GM23338 (cell line): Measurements from ENCODE around the gene SPEM3.

Experiments
- EZH2phosphoT487 ChIP-seq: fragments of 200-600 bp; sonication (generic); IDR thresholded peaks from one replicate; pipeline ENCODE4 v1.8.1; 2018; ENCODE audit warnings: antibody characterized with exemption; ENCODE audit not compliant: unreplicated experiment
- NANOG ChIP-seq: IDR thresholded peaks from 2 replicates; pipeline ENCODE4 v1.6.1; 2016; ENCODE audit warnings: antibody characterized with exemption, borderline replicate concordance
- POLR2AphosphoS5 ChIP-seq: IDR thresholded peaks from 2 replicates; pipeline ENCODE4 v1.6.1; 2016; ENCODE audit warnings: antibody characterized with exemption, low read depth
- ZNF331 ChIP-seq: fragments of 250-450 bp; sonication (Bioruptor Pico); IDR thresholded peaks from 2 replicates; pipeline ENCODE4 v1.5.0; 2020; ENCODE audit warnings: low read depth, mild to moderate bottlenecking, moderate library complexity
- TF ChIP-seq, protein P1 (sequence below), 2 experiments: fragments of 200-600 bp in 1 of 2; sonication (generic) in 1 of 2; conservative IDR thresholded peaks; 2 replicates each; pipeline versions ENCODE4 v1.5.1 to v1.6.1; 2016 to 2017; ENCODE audit warnings: antibody characterized with exemption in 2 of 2, low read depth in 2 of 2, mild to moderate bottlenecking in 2 of 2, moderate library complexity in 1 of 2

DNA sequence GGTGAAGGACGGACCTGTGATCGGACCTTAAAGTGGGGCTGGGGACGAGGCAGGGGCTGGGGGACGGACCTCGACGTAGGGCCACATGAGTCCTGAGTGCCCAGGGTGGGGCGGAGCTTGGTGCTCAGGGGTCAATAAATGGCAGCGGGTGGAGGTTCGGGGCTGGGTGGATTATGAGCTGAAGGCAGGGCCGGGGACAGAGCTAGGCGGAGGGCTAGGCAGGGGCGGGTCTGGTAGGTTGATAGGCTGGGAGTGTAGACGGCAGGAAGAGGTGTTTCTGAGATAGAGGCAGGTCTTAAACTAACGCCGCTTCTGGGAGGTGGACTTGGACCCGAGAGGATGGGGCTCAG is 16.9 kb downstream of the SPEM3 start:
- TF ChIP-seq POLR2AphosphoS5 (no peak), NANOG (no peak), EZH2phosphoT487 (no peak), ZNF331 (CRISPR knock-in tag) (no peak)
- TF ChIP-seq, protein P1, sequence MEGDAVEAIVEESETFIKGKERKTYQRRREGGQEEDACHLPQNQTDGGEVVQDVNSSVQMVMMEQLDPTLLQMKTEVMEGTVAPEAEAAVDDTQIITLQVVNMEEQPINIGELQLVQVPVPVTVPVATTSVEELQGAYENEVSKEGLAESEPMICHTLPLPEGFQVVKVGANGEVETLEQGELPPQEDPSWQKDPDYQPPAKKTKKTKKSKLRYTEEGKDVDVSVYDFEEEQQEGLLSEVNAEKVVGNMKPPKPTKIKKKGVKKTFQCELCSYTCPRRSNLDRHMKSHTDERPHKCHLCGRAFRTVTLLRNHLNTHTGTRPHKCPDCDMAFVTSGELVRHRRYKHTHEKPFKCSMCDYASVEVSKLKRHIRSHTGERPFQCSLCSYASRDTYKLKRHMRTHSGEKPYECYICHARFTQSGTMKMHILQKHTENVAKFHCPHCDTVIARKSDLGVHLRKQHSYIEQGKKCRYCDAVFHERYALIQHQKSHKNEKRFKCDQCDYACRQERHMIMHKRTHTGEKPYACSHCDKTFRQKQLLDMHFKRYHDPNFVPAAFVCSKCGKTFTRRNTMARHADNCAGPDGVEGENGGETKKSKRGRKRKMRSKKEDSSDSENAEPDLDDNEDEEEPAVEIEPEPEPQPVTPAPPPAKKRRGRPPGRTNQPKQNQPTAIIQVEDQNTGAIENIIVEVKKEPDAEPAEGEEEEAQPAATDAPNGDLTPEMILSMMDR (conservative IDR thresholded peaks at IDR 0.05; ENCODE audit: low read depth in 2 of 2): no peak
